ENCODE measurements around the gene ODAD3. TPM values are rescaled to one million over a fixed set of nuclear protein-coding genes. Genes with fewer than 3 reads are reported as not detected.
"Not testable (repeated sequence)": the region's sequence is repeated elsewhere in the genome, so short reads cannot be mapped to it uniquely, and the experiment has no call there.

ODAD3 gene
- total RNA-seq, 2 donors from 2014 or later = not detected

DNA sequence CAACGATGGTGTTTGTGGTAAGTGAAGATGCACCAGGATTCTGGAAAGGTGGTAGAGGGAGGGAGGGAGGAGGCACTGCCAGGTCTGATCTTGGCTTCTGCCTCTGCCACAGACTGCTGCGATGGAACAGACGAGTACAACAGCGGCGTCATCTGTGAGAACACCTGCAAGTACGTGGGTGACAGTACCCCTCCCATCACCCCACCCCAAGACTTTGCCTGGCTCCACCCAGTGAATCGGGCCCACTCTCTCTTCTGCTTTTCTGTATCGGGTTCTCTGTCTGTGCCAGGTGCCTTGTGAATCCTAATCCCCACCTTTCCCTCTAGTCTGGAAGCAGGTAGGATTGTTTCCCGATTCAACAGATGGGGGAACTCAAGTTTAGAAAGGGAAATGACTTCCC lies 3.0 kb upstream of the ODAD3 start:
- Mint-ChIP-seq H3K27ac (no peak overlapping the region), H3K9me3 (no peaks in the 10 kb centered on the region), H3K36me3 (peaks cover 7% of the 10 kb centered on the region), H3K4me1 (ENCODE audit: low read depth in 2 of 2) (peaks cover 30 to 38% of the 10 kb centered on the region in 2 donors), H3K4me3 (peak overlapping the region; percentile 65), H3K27me3 (no peaks in the 10 kb centered on the region)
- no peak for ATAC-seq
- no peak for DNase-seq (ENCODE audit: low spot score)

DNA sequence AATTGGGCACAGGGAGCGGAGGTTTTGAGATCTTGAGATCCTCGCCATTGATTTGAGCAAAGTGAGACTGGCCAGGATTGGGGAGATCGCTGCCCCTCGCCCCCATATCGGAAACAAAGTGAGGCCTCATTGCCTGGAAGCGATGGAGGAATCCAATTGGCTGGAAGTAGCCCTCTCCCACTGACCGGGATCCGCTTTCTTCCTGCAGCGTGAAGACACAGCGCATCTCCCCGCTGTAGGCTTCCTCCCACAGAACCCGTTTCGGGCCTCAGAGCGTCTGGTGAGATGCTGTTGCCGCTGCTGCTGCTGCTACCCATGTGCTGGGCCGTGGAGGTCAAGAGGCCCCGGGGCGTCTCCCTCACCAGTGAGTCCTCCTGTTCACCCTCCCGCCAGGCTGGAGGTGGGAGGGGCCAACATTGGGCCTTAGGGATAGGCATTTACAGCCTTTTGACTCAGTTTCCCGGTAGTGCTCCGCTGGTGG lies 952 bp upstream of the ODAD3 start:
- Mint-ChIP-seq H3K9me3 (no peaks in the 10 kb centered on the region), H3K36me3 (no peaks in the 10 kb centered on the region), H3K4me1 (ENCODE audit: low read depth in 2 of 2) (peaks cover 21 to 29% of the 10 kb centered on the region in 2 donors), H3K4me3 (peak overlapping the region; percentile 100), H3K27ac (peak overlapping the region; percentile 93 to 98), H3K27me3 (no peaks in the 10 kb centered on the region)
- DNase-seq (ENCODE audit: low spot score) (peak; percentile 56), ATAC-seq (no peak)

DNA sequence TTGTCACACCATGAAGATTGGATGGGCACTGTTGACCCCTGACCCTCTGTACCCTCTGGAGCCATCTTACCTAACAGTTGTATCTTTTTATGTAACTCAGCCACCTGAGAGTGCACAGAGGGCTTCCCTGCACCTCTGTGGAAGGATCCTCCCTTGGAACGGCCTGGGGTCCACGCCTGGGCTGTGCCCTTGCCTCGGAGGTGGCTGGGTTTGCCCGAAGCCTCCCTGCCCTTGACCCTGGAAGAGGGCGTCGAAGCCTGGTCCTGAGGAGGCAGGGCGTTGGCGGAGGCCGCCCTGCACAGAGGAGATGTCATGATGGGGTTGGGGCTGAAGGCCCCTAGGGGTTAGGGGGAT lies 241 bp downstream of the ODAD3 start:
- Mint-ChIP-seq H3K27ac (peak overlapping the region; percentile 93 to 98), H3K36me3 (no peaks in the 10 kb centered on the region), H3K4me1 (ENCODE audit: low read depth in 2 of 2) (peaks cover 20 to 28% of the 10 kb centered on the region in 2 donors), H3K9me3 (no peaks in the 10 kb centered on the region), H3K27me3 (no peaks in the 10 kb centered on the region), H3K4me3 (peak overlapping the region; percentile 100)
- peak in 1 of 2 donors; percentile 15 for ATAC-seq
- DNase-seq (ENCODE audit: low spot score) = no peak

DNA sequence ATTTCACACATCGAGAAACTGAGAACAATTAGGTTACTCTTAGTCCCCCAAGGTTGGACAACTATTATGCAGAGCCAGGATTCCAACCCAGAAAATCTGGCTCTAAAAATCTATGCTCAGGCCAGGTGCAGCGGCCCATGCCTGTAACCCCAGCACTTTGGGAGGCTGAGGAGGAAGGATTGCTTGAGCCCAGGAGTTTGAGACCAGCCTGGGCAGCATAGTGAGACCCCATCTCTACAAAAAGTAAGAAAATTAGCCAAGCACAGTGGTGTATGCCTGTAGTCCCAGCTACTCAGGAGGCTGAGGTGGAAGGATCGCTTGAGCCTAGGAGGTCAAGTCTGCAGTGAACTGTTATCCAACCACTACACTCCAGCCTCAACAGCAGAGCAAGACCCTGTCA lies 1.4 kb downstream of the ODAD3 start:
- H3K4me1 Mint-ChIP-seq (ENCODE audit: low read depth in 2 of 2) = peaks cover 20 to 28% of the 10 kb centered on the region in 2 donors
- ATAC-seq; H3K9me3 Mint-ChIP-seq; H3K36me3 Mint-ChIP-seq; H3K27me3 Mint-ChIP-seq; H3K27ac Mint-ChIP-seq; DNase-seq (ENCODE audit: low spot score); H3K4me3 Mint-ChIP-seq: not testable (repeated sequence)

DNA sequence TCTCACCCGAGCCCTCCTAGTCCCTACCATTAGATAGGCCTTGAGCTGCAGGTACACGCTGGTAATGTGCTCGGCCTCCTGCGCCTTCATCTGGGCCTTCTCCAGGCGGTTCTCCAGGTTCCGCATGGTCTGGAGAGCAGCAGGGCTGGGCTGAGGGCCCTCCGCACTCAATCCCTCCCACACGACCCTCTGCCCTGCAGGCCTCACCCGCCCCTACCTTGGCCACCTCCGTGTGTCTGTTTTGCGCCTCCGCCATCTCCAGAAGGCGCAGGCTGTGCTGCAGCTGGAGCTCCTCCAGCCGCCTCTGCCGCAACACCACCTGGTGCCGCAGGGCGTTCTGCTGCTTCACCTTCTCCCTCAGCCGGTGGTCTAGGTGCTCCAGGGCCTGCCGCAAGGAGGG lies 8.3 kb downstream of the ODAD3 start:
- H3K9me3 Mint-ChIP-seq = no peaks in the 10 kb centered on the region
- ATAC-seq (no peak), DNase-seq (ENCODE audit: low spot score) (peak; percentile 34)
- H3K4me1 Mint-ChIP-seq (ENCODE audit: low read depth in 2 of 2) = peaks cover 14 to 17% of the 10 kb centered on the region in 2 donors
- no peak overlapping the region for H3K27ac Mint-ChIP-seq
- peaks cover 13 to 14% of the 10 kb centered on the region in 2 donors for H3K27me3 Mint-ChIP-seq
- no peaks in the 10 kb centered on the region for H3K36me3 Mint-ChIP-seq
- H3K4me3 Mint-ChIP-seq = no peak overlapping the region

DNA sequence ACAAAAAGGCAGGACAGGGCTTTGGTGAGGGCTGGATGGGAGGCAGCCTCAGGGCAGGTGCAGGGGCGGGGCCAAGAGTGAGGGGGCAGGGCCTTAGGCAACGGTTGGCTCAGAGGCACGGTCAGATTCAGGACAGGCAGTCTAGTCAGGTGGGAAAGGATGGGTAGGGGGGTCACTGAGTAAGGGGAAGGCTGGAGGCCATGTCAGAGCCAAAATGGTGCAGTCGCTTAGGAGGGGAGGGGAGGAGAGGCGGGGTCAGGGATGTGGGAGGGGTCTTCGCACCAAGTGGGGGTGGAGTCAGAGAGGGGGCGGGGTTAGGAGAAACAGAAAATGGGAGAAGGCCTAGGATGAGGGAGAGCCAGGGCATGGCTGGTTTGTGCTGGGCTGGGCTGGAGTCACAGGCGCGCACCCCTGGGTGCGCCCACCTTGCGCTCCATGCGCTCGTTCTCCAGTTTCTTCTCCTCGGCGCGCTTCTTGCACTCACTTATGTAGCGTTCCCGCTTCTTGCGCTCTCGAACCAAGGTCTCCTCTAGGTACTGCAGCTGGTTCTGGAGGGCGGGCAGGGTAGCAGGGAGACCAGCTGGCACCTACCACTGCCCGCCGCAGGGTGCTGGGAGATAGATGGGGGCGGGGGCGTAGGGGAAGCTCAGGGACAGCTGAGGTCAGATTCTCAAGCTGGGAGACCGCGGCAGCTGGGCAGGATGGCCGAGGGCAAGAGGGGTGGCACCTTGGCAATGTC lies 9.0 kb downstream of the ODAD3 start:
- Mint-ChIP-seq H3K4me1 (ENCODE audit: low read depth in 2 of 2) (peaks cover 20 to 25% of the 10 kb centered on the region in 2 donors), H3K27me3 (peaks cover 18 to 21% of the 10 kb centered on the region in 2 donors), H3K27ac (no peak overlapping the region), H3K36me3 (no peaks in the 10 kb centered on the region), H3K9me3 (no peaks in the 10 kb centered on the region), H3K4me3 (no peak overlapping the region)
- DNase-seq (ENCODE audit: low spot score) = peak; percentile 44
- no peak for ATAC-seq

DNA sequence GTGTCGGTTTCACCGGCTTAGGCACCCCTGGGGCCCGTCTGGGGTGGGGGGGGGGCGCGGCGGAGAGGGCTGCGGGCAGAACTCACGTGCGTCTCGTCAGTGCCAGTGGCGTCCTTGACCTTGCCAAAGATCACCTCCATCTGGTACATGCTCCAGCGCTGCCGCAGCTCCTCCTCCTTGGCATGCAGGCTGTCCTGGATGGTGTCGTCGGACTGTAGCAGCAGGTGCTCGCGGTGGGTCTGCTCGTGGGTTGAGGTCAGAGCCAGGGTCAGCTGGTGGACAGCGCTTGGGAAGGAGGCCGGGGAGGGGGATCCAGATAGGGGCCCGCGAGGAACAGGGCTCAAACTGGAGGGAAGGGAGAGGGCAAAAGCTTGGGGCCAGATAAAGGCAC lies 11.1 kb downstream of the ODAD3 start:
- no peak for ATAC-seq
- no peak overlapping the region for H3K4me3 Mint-ChIP-seq
- H3K27me3 Mint-ChIP-seq = peaks cover 22 to 28% of the 10 kb centered on the region in 2 donors
- peaks cover 25 to 28% of the 10 kb centered on the region in 2 donors for H3K4me1 Mint-ChIP-seq (ENCODE audit: low read depth in 2 of 2)
- peak; percentile 58 for DNase-seq (ENCODE audit: low spot score)
- H3K9me3 Mint-ChIP-seq = no peaks in the 10 kb centered on the region
- no peak overlapping the region for H3K27ac Mint-ChIP-seq
- no peaks in the 10 kb centered on the region for H3K36me3 Mint-ChIP-seq

DNA sequence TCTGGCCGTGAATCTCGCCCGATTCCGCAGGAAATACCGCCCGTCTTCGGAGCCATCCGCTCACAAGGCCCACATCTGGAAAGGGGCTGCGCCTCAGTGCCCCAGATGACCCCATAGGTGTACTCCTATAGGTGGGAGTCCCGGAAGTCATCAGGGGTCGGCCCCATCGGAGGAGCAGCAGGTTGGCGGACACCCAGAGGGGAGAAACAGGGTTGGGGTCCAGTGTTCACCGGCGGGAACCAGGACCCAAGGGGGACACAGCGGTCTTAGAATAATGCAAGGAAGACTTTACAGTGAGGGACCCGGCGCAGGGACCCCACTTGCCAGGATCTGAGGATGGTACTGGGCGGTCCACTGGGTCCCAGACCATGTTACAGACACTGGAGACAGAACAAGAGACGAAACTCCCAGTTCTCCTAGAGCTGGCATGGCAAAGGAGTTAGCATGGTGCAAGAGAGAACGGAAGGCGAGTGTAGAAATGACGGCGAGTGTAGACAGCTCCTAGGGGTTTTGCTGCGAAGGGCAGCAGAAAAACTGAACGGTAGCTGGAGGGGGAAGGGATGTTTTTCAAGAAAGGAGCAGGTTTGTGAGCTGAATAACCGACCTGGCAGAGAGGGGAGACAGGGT lies 11.6 kb downstream of the ODAD3 start:
- no peaks in the 10 kb centered on the region for H3K9me3 Mint-ChIP-seq
- peak; percentile 58 for DNase-seq (ENCODE audit: low spot score)
- H3K36me3 Mint-ChIP-seq = no peaks in the 10 kb centered on the region
- H3K4me1 Mint-ChIP-seq (ENCODE audit: low read depth in 2 of 2) = peaks cover 25 to 28% of the 10 kb centered on the region in 2 donors
- H3K27ac Mint-ChIP-seq = no peak overlapping the region
- H3K27me3 Mint-ChIP-seq = peaks cover 24 to 33% of the 10 kb centered on the region in 2 donors
- H3K4me3 Mint-ChIP-seq = peak overlapping the region; percentile 63
- no peak for ATAC-seq

DNA sequence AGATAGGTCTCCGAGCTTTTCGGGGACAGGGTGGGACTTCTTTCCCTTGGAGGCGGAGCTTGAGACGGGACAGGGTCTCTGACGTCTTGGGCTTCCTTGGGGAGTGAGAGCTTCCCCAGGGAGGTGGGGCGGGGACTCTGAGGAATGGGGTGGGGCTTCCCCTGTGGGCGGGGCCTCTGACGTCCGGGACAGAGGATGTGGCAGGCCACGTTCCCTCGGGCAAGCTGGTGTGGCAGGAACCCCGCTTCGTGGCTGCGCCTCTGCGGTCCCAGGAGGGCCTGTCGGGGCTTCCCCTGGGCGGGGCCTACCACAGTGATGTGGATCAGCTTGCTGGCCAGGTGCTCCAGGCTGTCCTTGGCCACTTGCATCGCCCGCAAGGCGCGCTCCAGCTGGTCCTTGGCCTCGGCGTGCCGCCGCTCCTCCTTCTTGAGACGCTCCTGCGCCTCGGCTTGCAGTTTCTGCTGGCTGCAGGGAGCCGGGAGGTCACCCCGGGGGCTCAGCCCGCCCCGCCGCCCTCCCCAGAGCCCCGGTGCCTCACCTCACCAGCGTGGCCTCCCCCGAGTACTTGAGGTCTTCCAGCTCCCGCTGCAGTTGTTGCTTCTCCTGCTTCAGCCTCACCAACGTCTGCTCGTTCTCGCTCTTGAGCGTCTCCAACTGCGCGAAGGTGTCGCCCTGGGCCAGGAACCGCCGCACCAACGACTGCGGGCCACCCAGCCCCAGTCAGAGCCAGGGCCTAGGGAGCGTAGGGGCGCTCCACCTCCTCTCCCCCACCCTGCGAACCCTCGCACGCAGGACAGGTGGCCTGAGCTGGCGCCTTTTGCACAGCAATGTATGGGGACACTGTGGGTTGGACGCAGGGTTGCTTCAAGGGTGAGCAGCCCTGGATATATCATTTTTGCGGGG lies 12.5 kb downstream of the ODAD3 start:
- peaks cover 25 to 28% of the 10 kb centered on the region in 2 donors for H3K4me1 Mint-ChIP-seq (ENCODE audit: low read depth in 2 of 2)
- no peak overlapping the region for H3K27ac Mint-ChIP-seq
- H3K36me3 Mint-ChIP-seq = no peaks in the 10 kb centered on the region
- peak overlapping the region; percentile 63 for H3K4me3 Mint-ChIP-seq
- H3K27me3 Mint-ChIP-seq = peaks cover 31 to 42% of the 10 kb centered on the region in 2 donors
- no peaks in the 10 kb centered on the region for H3K9me3 Mint-ChIP-seq
- ATAC-seq = peak; percentile 78 to 89
- DNase-seq (ENCODE audit: low spot score) = peak; percentile 88

DNA sequence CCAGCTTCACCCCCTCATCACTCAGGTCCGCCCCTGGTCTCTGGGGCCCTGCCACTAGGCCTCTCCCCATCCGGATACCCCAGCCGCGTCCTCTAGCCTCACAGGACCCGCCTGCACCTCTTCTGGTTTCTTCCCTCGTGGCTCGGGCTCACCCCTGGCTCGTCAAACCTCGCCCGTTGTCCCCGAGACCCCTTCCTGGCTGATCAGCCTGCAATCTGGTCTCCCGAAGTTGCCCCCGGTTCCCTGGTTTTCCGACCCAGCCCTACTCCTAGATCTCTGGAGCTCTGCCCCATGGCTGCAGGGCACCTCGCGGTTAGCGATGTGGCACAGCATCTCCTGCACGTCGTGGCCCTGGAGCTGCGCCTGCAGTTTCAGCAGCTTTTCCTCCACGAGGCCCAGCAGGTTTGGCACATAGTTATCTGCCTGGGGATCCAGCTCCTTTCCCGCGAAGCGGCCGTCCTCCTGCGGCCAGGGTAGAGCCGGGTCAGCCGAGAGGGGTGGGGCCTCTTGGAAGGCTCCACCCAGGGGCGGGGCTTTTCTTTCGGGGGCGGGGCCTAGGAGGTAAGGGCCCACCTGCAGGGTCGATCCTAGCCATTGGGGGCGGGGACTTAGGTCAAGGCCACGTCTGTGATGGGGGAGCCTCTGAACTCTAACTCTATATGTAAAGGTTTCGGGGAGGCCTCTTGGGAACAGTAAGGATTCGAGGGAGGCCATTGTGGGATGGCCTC lies 13.4 kb downstream of the ODAD3 start:
- Mint-ChIP-seq H3K36me3 (no peaks in the 10 kb centered on the region), H3K9me3 (no peaks in the 10 kb centered on the region), H3K4me3 (peak overlapping the region; percentile 63), H3K27me3 (peaks cover 32 to 46% of the 10 kb centered on the region in 2 donors), H3K27ac (peak overlapping the region in 1 of 2 donors; percentile 21), H3K4me1 (ENCODE audit: low read depth in 2 of 2) (peaks cover 25 to 28% of the 10 kb centered on the region in 2 donors)
- ATAC-seq = peak; percentile 66 to 83
- DNase-seq (ENCODE audit: low spot score) = peak; percentile 69

DNA sequence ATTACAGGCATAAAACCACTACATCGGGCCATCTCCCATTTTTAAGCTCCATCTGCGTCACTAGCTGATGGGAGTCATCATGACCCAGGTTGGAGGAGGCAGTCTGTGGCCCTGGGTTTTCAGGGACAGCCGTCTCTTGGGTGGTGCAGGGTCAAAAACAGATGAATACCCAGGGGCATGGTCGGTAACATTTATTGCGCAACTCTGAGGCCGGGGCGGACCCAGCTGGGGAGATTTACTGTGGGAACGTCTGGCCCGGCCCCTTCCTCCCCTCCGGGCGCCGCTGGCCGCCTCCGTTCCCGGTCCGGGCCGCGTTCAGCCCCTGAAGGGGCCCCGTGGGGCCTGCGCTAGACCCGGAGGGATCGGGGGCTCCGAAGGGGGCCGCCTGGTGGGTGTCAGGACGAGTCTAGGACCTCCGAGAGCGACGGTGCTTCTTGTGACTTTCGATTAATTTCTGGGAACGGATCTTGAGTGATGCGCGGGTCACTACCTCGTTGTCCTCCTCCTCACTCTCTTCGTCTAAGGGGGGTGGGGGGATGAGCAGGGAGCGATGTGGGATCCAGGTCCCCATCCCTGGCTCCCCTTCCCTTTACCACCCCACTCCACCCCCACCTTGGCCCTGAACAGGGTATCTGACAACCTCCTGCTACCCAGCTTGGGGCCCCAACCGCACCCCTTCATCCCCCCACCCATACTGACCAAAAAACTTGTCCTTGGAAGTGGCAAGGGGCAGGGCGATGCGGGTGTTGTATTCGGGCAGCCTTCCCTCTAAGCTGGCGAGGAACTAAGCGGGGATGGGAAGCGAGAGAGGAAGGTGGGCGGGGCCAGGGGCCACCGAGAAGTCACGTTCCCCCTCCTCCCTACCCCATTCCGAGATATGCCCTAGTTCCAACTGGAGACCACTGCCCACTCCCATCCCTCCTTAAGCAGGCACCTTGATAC lies 14.2 kb downstream of the ODAD3 start:
- Mint-ChIP-seq H3K27ac (no peak overlapping the region), H3K27me3 (peaks cover 36 to 49% of the 10 kb centered on the region in 2 donors), H3K36me3 (no peaks in the 10 kb centered on the region), H3K4me1 (ENCODE audit: low read depth in 2 of 2) (peaks cover 25 to 28% of the 10 kb centered on the region in 2 donors), H3K4me3 (peak overlapping the region; percentile 63), H3K9me3 (no peaks in the 10 kb centered on the region)
- peak; percentile 60 for DNase-seq (ENCODE audit: low spot score)
- ATAC-seq = no peak
